Epithelial cell of esophagus (primary cell): Measurements from ENCODE around the gene RUVBL2.

Source experiments
- DNase-seq: peaks from one replicate; pipeline ENCODE4 v3.0.0; 2010; ENCODE audit warnings: low read depth
- H3K4me3 ChIP-seq: 2 replicates; pipeline ENCODE4 v1.5.1; 2011; ENCODE audit warnings: mild to moderate bottlenecking, low read length, control low read depth
- TF ChIP-seq, protein P1 (sequence below): IDR thresholded peaks from 2 replicates; pipeline ENCODE4 v1.5.1; 2011; ENCODE audit warnings: low read depth, mild to moderate bottlenecking, low read length, control low read depth, inconsistent platforms; ENCODE audit not compliant: insufficient read depth; ENCODE audit errors: missing control alignments

RUVBL2 gene

DNA sequence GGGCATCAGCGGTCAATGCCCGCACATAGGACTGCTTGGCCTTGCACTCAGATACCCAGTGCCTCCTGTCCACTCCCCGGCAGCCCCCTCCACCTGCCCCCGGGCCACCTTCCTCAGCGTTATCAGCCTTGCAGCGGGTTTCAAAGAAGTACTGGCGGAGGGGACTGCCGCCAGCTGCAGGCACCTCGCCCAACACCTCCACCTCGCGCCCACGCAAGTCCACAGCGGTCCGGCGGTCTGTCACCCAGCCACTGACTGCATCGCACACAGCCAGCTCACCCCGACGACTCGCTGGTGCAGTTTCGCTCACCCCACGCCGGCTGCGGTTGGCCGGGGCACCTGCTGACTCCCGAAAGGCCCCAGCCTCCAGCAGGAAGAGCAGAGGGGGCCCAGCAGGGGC is 67.8 kb downstream of the RUVBL2 start:
- TF ChIP-seq, protein P1, sequence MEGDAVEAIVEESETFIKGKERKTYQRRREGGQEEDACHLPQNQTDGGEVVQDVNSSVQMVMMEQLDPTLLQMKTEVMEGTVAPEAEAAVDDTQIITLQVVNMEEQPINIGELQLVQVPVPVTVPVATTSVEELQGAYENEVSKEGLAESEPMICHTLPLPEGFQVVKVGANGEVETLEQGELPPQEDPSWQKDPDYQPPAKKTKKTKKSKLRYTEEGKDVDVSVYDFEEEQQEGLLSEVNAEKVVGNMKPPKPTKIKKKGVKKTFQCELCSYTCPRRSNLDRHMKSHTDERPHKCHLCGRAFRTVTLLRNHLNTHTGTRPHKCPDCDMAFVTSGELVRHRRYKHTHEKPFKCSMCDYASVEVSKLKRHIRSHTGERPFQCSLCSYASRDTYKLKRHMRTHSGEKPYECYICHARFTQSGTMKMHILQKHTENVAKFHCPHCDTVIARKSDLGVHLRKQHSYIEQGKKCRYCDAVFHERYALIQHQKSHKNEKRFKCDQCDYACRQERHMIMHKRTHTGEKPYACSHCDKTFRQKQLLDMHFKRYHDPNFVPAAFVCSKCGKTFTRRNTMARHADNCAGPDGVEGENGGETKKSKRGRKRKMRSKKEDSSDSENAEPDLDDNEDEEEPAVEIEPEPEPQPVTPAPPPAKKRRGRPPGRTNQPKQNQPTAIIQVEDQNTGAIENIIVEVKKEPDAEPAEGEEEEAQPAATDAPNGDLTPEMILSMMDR, result no peak
- DNase-seq, result no peak
- no peak overlapping the region for H3K4me3 ChIP-seq

DNA sequence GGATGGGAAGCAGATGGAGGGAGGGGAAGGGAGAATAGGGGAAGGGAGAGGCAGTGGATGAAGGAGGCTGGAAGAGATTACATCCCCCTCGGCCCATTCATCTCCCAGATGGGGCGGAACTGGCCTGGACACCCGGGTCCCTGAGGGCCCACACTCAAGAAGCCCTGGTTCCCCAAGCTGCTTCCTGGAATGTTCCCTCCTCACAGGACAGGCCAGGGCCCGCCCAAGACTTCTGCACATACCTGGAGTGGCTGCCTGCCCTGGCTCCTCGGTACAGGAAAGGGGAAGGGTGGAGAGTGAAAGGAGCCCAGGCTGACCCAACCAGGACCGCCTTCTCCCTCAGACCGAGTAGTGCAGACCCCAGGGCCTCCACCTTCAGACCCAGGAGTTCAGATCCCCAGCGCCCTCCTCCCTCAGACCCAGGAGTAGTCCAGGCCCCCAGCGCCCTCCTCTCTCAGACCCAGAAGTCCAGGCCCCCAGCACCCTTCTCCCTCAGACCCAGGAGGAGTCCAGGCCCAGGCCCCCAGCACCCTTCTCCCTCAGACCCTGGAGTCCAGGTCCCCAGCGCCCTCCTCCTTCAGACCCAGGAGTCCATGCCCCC is 70.4 kb downstream of the RUVBL2 start:
- peak overlapping the region; percentile 73 for H3K4me3 ChIP-seq
- DNase-seq, result peak; percentile 87
- TF ChIP-seq, protein P1, result no peak

DNA sequence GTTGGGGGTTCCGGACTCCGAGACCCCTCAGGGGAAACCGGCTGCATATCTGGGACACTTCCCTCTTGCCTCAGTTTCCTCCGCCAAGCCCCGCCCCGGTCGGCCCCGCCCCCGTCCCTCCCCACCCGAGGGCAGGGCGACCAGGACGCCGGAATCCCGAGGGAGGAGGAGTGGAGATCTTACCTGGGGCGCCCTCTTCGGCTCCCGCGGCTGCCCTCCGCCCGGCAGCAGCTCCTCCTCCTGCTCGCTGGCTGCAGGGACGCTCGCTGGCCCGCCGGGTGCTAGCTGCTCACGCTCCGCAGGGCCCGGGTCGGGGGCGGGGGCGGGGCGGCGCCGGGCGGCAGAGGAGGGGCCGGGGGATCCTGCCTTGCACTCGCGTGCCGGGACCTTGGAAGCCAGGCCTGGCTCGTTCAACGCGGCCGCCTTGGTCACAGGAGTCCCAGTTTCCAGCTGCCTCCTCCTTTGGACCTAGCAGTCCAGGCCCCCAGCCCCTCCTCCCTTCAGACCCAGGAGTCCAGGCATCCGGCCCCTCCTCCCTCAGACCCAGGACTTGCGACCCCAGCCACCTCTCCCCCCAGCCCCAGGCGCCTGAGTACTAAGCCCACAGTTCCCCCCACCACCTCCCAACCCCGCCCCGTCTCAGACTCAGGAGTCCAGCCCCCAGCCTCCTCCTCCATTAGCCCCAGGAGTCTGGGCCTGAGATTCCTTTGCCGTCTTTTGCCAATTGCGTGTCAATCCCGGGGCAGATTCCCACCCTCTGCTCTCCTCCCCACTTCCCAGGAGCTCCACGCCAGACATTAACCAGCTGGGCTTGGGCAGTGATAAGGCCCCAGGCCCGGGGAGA is 71.3 kb downstream of the RUVBL2 start, which contains the start of gene NTF4:
Gene NTF4, minus strand, starts transcription at position 51 of the 844 bp plus-strand sequence. CDS start 2,821 bp downstream, outside the sequence.
- H3K4me3 ChIP-seq, result peak within 1 kb of the TSS; percentile 73
- DNase-seq, result peak; percentile 69
- TF ChIP-seq, protein P1, result no peak
